Lower lobe of right lung (tissue), 2 donors: Measurements from ENCODE around the gene KBTBD3. TPM values are rescaled to one million over a fixed set of nuclear protein-coding genes. Genes with fewer than 3 reads are reported as not detected.
A peak's percentile ranks its signal among the peaks of the same experiment; 100 is the strongest.

Experiments
- ATAC-seq, 2 donors: fragments of 200-7000 bp; cut with Tn5 transposase; one replicate each; pipeline ENCODE4 v1.9.1; 2020 to 2022; ENCODE audit warnings: mild to moderate bottlenecking in 2 of 2, moderate library complexity in 2 of 2
- DNase-seq: peaks from one replicate; pipeline ENCODE4 v3.0.0-alpha.2; 2020
- H3K27ac ChIP-seq: fragments of 200-600 bp; one replicate; pipeline ENCODE4 v1.8.0; 2022
- H3K27me3 ChIP-seq: fragments of 200-600 bp; one replicate; pipeline ENCODE4 v1.8.0; 2022; ENCODE audit warnings: low read depth
- H3K36me3 ChIP-seq: fragments of 200-600 bp; one replicate; pipeline ENCODE4 v1.8.0; 2022; ENCODE audit warnings: mild to moderate bottlenecking
- H3K4me1 ChIP-seq: fragments of 200-600 bp; one replicate; pipeline ENCODE4 v1.8.0; 2022
- H3K4me3 ChIP-seq: fragments of 200-600 bp; one replicate; pipeline ENCODE4 v1.8.0; 2022; ENCODE audit warnings: mild to moderate bottlenecking
- H3K9me3 ChIP-seq: fragments of 200-600 bp; one replicate; pipeline ENCODE4 v1.8.0; 2022
- intact Hi-C: fragments of 100-400 bp; cut with DNase I; formaldehyde crosslinking; loops from one replicate; pipeline ENCODE4 v1.11.0; 2022
- total RNA-seq: library from RNA; stranded (reverse); fragmentation: NEBNext Ultra II Directional; extraction: Animal tissue kit (Norgen Biotek cat#: 25700); gene quantifications from one replicate; pipeline ENCODE4 v1.2.1, GENCODE V29; 2021
- TF ChIP-seq, protein P1 (sequence below): fragments of 200-600 bp; IDR thresholded peaks from one replicate; pipeline ENCODE4 v1.8.0; 2022; ENCODE audit warnings: antibody characterized with exemption, mild to moderate bottlenecking
- donor health status: DM: no; HTN: yes; CAD: no; lungs with severe emphysema.

The KBTBD3 gene
- total RNA-seq, 1 donor from 2014 or later, result 10.4 TPM

DNA sequence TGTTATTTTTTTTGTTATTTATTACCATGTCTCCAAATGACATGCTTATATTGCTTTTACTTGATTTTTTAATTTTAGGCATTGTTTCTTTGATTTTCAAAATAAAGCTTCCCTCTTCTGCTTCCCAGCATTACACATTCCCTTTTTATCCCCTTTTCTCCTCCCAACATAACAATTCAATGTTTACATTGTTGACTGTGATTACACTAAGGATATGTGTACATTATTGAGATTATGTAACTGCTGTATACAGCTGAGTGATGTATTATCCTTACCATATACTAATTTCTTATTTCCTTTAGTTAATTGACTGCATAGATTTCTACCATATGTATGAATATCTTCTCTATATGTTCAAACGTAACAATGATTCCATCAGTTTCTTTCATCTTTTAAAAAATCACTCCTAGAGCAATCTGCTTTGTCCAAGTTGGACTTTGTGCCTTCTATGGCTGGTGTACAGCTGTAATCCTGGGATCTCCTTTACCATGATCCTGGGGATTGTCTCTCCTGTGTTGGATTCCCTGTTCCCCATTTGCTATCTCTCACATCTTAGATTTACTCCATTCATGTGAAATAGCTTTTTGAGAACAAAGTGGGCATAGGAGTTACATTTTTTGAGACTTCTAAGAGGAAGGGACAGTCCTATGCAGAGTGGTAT is 21.9 kb upstream of the KBTBD3 start:
- ATAC-seq (no peak), DNase-seq (no peak)
- no peaks in the 10 kb centered on the region for H3K4me1 ChIP-seq
- H3K27ac ChIP-seq, result no peak overlapping the region
- H3K27me3 ChIP-seq, result no peaks in the 10 kb centered on the region
- TF ChIP-seq, protein P1, sequence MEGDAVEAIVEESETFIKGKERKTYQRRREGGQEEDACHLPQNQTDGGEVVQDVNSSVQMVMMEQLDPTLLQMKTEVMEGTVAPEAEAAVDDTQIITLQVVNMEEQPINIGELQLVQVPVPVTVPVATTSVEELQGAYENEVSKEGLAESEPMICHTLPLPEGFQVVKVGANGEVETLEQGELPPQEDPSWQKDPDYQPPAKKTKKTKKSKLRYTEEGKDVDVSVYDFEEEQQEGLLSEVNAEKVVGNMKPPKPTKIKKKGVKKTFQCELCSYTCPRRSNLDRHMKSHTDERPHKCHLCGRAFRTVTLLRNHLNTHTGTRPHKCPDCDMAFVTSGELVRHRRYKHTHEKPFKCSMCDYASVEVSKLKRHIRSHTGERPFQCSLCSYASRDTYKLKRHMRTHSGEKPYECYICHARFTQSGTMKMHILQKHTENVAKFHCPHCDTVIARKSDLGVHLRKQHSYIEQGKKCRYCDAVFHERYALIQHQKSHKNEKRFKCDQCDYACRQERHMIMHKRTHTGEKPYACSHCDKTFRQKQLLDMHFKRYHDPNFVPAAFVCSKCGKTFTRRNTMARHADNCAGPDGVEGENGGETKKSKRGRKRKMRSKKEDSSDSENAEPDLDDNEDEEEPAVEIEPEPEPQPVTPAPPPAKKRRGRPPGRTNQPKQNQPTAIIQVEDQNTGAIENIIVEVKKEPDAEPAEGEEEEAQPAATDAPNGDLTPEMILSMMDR, result no peak
- intact Hi-C loops, result no loop called here
- no peak overlapping the region for H3K4me3 ChIP-seq
- H3K9me3 ChIP-seq, result no peaks in the 10 kb centered on the region
- H3K36me3 ChIP-seq, result peaks cover 45% of the 10 kb centered on the region

DNA sequence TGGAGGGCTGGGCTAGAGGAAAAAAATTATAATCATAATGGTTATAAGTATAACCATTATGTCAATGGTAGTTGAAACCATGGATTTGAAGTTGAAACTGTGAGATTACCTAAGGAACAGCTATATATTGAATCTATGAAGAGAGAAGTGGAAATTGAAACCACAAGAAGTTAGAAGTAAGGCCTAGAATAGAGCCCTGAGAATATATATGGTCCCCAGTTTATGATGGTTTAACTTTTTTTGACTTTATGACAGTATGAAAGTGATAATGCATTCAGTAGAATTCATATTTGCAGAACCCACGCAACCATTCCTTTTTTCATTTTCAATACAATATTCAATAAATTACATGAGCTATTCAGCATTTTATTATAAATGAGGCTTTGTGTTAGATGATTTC is 15.3 kb upstream of the KBTBD3 start:
- DNase-seq (no peak), ATAC-seq (no peak)
- Histone ChIP-seq H3K27ac (no peak overlapping the region), H3K9me3 (no peaks in the 10 kb centered on the region), H3K36me3 (peaks cover 64% of the 10 kb centered on the region), H3K27me3 (no peaks in the 10 kb centered on the region), H3K4me3 (no peak overlapping the region), H3K4me1 (peaks cover 26% of the 10 kb centered on the region)
- intact Hi-C loops, result no loop called here
- TF ChIP-seq, protein P1, result no peak

DNA sequence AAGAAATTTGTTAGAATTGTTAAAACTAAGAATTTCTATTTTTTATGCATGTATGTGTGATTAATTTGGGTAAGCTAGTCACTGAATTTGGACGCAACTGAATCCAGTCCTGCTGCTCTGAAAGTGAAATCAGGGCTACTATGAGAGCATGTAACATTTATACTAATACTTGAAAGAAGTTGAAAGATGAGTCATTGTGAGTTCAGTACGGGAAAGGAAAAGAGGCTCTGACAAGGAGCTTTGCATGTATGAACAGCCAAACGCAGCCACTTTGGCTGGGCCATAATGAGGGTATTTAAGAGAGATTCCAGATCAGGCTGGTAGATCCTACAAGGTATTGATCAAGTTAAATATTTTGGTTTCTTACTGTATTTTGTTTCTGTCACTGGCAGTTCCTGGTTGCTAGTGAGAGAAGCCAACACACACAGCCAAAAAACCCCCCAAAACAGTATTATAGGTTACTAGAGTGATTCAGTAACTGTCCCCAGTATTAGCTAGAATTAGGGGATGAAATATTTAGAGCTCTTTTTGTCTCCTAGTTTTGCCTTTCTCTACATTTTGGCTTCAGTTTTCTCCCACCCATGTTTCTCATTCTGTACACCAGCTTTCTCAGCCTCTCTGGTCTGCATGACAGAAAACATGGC is 14.5 kb upstream of the KBTBD3 start:
- ATAC-seq (peak; percentile 61 to 89), DNase-seq (no peak)
- Histone ChIP-seq H3K4me3 (no peak overlapping the region), H3K27ac (no peak overlapping the region), H3K4me1 (peaks cover 33% of the 10 kb centered on the region), H3K27me3 (no peaks in the 10 kb centered on the region), H3K9me3 (no peaks in the 10 kb centered on the region), H3K36me3 (peaks cover 55% of the 10 kb centered on the region)
- intact Hi-C loops, result no loop called here
- TF ChIP-seq, protein P1, result no peak

DNA sequence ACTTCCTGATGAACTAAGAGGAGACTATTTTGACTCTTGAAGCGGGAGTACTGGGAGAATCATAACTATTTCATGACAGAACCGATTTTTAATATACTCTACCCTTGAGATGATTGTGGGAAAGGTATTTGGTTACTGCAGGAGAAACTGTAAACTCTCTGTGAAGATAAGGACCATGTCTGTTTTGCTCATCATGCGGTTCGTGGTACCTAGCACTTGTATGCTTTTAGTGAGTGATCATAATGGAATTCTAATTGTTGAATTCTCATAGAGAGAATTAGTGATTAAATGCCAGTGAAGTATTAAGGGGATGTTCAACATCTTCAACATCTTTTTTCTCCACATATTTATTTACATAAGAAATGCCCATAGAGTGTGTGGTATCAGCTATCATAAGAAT is 11.7 kb upstream of the KBTBD3 start:
- Histone ChIP-seq H3K9me3 (no peaks in the 10 kb centered on the region), H3K27me3 (no peaks in the 10 kb centered on the region), H3K27ac (no peak overlapping the region), H3K4me1 (peaks cover 33% of the 10 kb centered on the region), H3K4me3 (no peak overlapping the region), H3K36me3 (peaks cover 35% of the 10 kb centered on the region)
- intact Hi-C loops, result no loop called here
- DNase-seq (no peak), ATAC-seq (no peak)
- TF ChIP-seq, protein P1, result no peak

DNA sequence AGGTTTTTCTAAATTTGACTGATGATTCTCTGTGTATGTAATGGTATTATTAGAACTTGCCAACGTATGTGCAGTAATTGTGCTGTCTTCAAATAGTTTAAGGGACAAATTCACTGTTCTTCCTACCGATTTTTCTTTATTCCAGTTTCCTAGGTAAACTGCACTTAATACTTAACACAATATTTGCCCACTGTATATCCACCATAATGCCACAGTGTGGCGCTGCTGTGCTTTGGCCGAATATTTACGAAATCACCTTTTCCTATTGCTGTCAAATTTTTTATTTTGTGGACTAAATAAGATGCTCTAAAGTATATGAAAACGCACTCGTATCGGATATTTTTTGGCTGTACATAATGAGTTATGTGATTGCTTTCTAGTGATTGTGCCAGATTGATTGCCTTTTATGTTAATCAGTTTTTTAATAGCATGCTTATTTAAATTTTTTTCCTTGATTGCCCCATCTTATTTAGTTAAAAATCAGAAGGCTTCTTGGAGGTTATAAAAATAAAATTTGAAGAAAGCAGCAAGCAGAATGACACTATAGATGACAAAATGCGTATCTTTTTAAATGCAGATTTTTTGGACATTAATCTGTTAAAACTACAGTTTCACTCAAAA is 10.8 kb upstream of the KBTBD3 start:
- ATAC-seq (peak; percentile 76 to 86), DNase-seq (peak; percentile 54)
- H3K9me3 ChIP-seq, result no peaks in the 10 kb centered on the region
- H3K27ac ChIP-seq, result no peak overlapping the region
- peaks cover 27% of the 10 kb centered on the region for H3K36me3 ChIP-seq
- TF ChIP-seq, protein P1, result peak; percentile 83
- intact Hi-C loops, result no loop called here
- H3K27me3 ChIP-seq, result no peaks in the 10 kb centered on the region
- peaks cover 33% of the 10 kb centered on the region for H3K4me1 ChIP-seq
- no peak overlapping the region for H3K4me3 ChIP-seq
